ENCODE measurements around the gene PFAS.
A peak's percentile ranks its signal among the peaks of the same experiment; 100 is the strongest.
"Not testable (repeated sequence)": the region's sequence is repeated elsewhere in the genome, so short reads cannot be mapped to it uniquely, and the experiment has no call there.

Gene PFAS

GRCh38 chr17:8248751-8249607, at the start of gene PFAS:
Gene PFAS, plus strand, starts transcription at chr17:8249289. Its CDS starts 4,649 bp downstream, at chr17:8253938.
- DNase-seq, result peak; percentile 99

GRCh38 chr17:8204761-8205555, 44.1 kb upstream of the PFAS start:
- no peak for DNase-seq

GRCh38 chr17:8206536-8206935, 42.6 kb upstream of the PFAS start:
- no peak for DNase-seq

- peak; percentile 99 for DNase-seq
Observed at GRCh38 chr17:8209907-8210760, 39.0 kb upstream of the PFAS start, which contains the start of gene AURKB. Gene AURKB, minus strand, starts transcription at chr17:8210575. Its CDS starts 351 bp downstream, at chr17:8210224.

- no peak for DNase-seq
Observed at GRCh38 chr17:8210761-8211458, 38.2 kb upstream of the PFAS start.

GRCh38 chr17:8212312-8213180, 36.5 kb upstream of the PFAS start:
- DNase-seq, result no peak

GRCh38 chr17:8214000-8214399, 35.1 kb upstream of the PFAS start:
- not testable (repeated sequence) for DNase-seq

- DNase-seq, result peak; percentile 99
Observed at GRCh38 chr17:8220783-8221662, 28.1 kb upstream of the PFAS start.

- peak; percentile 99 for DNase-seq
Observed at GRCh38 chr17:8221663-8222379, 27.3 kb upstream of the PFAS start.

- DNase-seq, result no peak
Observed at GRCh38 chr17:8222380-8222629, 26.8 kb upstream of the PFAS start.

- DNase-seq, result peak; percentile 96
Observed at GRCh38 chr17:8222630-8223355, 26.3 kb upstream of the PFAS start.

- peak; percentile 81 for DNase-seq
Observed at GRCh38 chr17:8223356-8224126, 25.5 kb upstream of the PFAS start.

- no peak for DNase-seq
Observed at GRCh38 chr17:8224891-8225812, 23.9 kb upstream of the PFAS start.

- peak; percentile 78 for DNase-seq
Observed at GRCh38 chr17:8225813-8226535, 23.1 kb upstream of the PFAS start.

- DNase-seq, result peak; percentile 97
Observed at GRCh38 chr17:8226536-8227237, 22.4 kb upstream of the PFAS start.

GRCh38 chr17:8227238-8227581, 21.9 kb upstream of the PFAS start:
- DNase-seq, result no peak
